ENCODE data around the gene GUCY1A2.
"Not testable (repeated sequence)": the region's sequence is repeated elsewhere in the genome, so short reads cannot be mapped to it uniquely, and the experiment has no call there.

GUCY1A2 gene

GRCh38 chr11:107018219-107018901 lies at the start of gene GUCY1A2:
Gene GUCY1A2, minus strand, starts transcription at chr11:107018476. Its CDS starts 421 bp downstream, at chr11:107018055.
- no peak for DNase-seq

GRCh38 chr11:107054391-107054790 lies 36.1 kb upstream of the GUCY1A2 start:
- no peak for DNase-seq

GRCh38 chr11:107051332-107051731 lies 33.1 kb upstream of the GUCY1A2 start:
- not testable (repeated sequence) for DNase-seq

- DNase-seq = not testable (repeated sequence)
These were observed 32.6 kb upstream of the GUCY1A2 start for GRCh38 chr11:107050899-107051298.

GRCh38 chr11:107050121-107050520 lies 31.8 kb upstream of the GUCY1A2 start:
- no peak for DNase-seq

GRCh38 chr11:107044503-107044902 lies 26.2 kb upstream of the GUCY1A2 start:
- no peak for DNase-seq

GRCh38 chr11:107043242-107044006 lies 25.1 kb upstream of the GUCY1A2 start:
- DNase-seq = peak; percentile 3

GRCh38 chr11:107042748-107043147 lies 24.5 kb upstream of the GUCY1A2 start:
- no peak for DNase-seq

GRCh38 chr11:107041088-107041444 lies 22.8 kb upstream of the GUCY1A2 start:
- peak in 1 of 2 donors; percentile 6 for DNase-seq

- peak; percentile 3 to 27 for DNase-seq
These were observed 22.3 kb upstream of the GUCY1A2 start for GRCh38 chr11:107040433-107041087.

- DNase-seq = no peak
These were observed 7.4 kb upstream of the GUCY1A2 start for GRCh38 chr11:107025673-107026072.

GRCh38 chr11:107020594-107020993 lies 2.3 kb upstream of the GUCY1A2 start:
- no peak for DNase-seq

GRCh38 chr11:107018902-107019493 lies 722 bp upstream of the GUCY1A2 start:
- no peak for DNase-seq

- DNase-seq = no peak
These were observed 650 bp downstream of the GUCY1A2 start for GRCh38 chr11:107017433-107018218.

GRCh38 chr11:107017104-107017432 lies 1.2 kb downstream of the GUCY1A2 start:
- DNase-seq = no peak

GRCh38 chr11:107014871-107015270 lies 3.4 kb downstream of the GUCY1A2 start:
- no peak for DNase-seq

GRCh38 chr11:107011977-107012376 lies 6.3 kb downstream of the GUCY1A2 start:
- DNase-seq = no peak

GRCh38 chr11:107009190-107009589 lies 9.1 kb downstream of the GUCY1A2 start:
- DNase-seq = no peak

- DNase-seq = no peak
These were observed 12.0 kb downstream of the GUCY1A2 start for GRCh38 chr11:107006076-107006833.

- no peak for DNase-seq
These were observed 19.1 kb downstream of the GUCY1A2 start for GRCh38 chr11:106999196-106999595.

- DNase-seq = no peak
These were observed 19.4 kb downstream of the GUCY1A2 start for GRCh38 chr11:106998916-106999188.

Measured in inflammatory macrophage treated with lipopolysaccharide for 1 hour (primary cell).